GM23248 (cell line): ENCODE results near the gene PEX16. TPM values are rescaled to one million over a fixed set of nuclear protein-coding genes. Genes with fewer than 3 reads are reported as not detected.

ENCODE experiments used
- DNase-seq: peaks from one replicate; pipeline ENCODE4 v3.0.0-alpha.2; 2015
- H2AFZ ChIP-seq: fragments of 200-600 bp; sonication (generic); 2 replicates; pipeline ENCODE4 v1.6.1; 2016; ENCODE audit warnings: antibody characterized with exemption
- H3F3A ChIP-seq: fragments of 200-600 bp; sonication (generic); 2 replicates; pipeline ENCODE4 v1.6.1; 2016; ENCODE audit warnings: mild to moderate bottlenecking, antibody characterized with exemption, mixed run types; ENCODE audit not compliant: insufficient read depth
- H3K27ac ChIP-seq: fragments of 200-600 bp; sonication (generic); 2 replicates; pipeline ENCODE4 v1.5.1; 2016; ENCODE audit warnings: mild to moderate bottlenecking
- H3K27me3 ChIP-seq: fragments of 200-600 bp; sonication (generic); replicated peaks from 2 replicates; pipeline ENCODE4 v1.6.1; 2016; ENCODE audit warnings: mild to moderate bottlenecking; ENCODE audit not compliant: insufficient read depth
- H3K36me3 ChIP-seq: fragments of 200-600 bp; sonication (generic); 2 replicates; pipeline ENCODE4 v1.6.1; 2016; ENCODE audit warnings: low read depth, mild to moderate bottlenecking
- H3K4me1 ChIP-seq: fragments of 200-600 bp; sonication (generic); 2 replicates; pipeline ENCODE4 v1.6.1; 2016; ENCODE audit warnings: mild to moderate bottlenecking; ENCODE audit not compliant: insufficient read depth
- H3K4me2 ChIP-seq: fragments of 200-600 bp; sonication (generic); one replicate; pipeline ENCODE4 v1.6.1; 2016; ENCODE audit warnings: mild to moderate bottlenecking; ENCODE audit not compliant: unreplicated experiment
- H3K4me3 ChIP-seq: fragments of 200-600 bp; sonication (generic); 2 replicates; pipeline ENCODE4 v1.5.1; 2016; ENCODE audit warnings: mild to moderate bottlenecking
- H3K79me2 ChIP-seq: fragments of 200-600 bp; sonication (generic); 2 replicates; pipeline ENCODE4 v1.6.1; 2016; ENCODE audit warnings: mild to moderate bottlenecking; ENCODE audit not compliant: insufficient read depth
- H3K9ac ChIP-seq: fragments of 200-600 bp; sonication (generic); 2 replicates; pipeline ENCODE4 v1.6.1; 2016; ENCODE audit warnings: mild to moderate bottlenecking
- H3K9me2 ChIP-seq: fragments of 200-600 bp; sonication (generic); 2 replicates; pipeline ENCODE4 v1.6.1; 2016; ENCODE audit warnings: mixed run types, mild to moderate bottlenecking, moderate library complexity; ENCODE audit not compliant: insufficient read depth
- H3K9me3 ChIP-seq: fragments of 200-600 bp; sonication (generic); one replicate; pipeline ENCODE4 v1.6.1; 2017; ENCODE audit warnings: low read depth
- H4K20me1 ChIP-seq: fragments of 200-600 bp; sonication (generic); 2 replicates; pipeline ENCODE4 v1.6.0; 2016; ENCODE audit not compliant: insufficient read depth
- EZH2 ChIP-seq: fragments of 200-600 bp; sonication (generic); IDR thresholded peaks from 2 replicates; pipeline ENCODE4 v1.6.1; 2018; ENCODE audit warnings: antibody characterized with exemption, mild to moderate bottlenecking; ENCODE audit not compliant: insufficient read depth, poor library complexity, severe bottlenecking
- EZH2phosphoT487 ChIP-seq: fragments of 200-600 bp; sonication (generic); IDR thresholded peaks from 2 replicates; pipeline ENCODE4 v1.6.1; 2018; ENCODE audit warnings: antibody characterized with exemption, moderate library complexity, mild to moderate bottlenecking, low read depth; ENCODE audit not compliant: insufficient read depth
- WGBS, 2 experiments: methylation state at CpG; one replicate each; pipeline ENCODE4 v1.1.6; 2015 to 2017; ENCODE audit warnings: low lambda C conversion rate in 2 of 2, low coverage in 1 of 2; ENCODE audit errors: missing lambda C conversion rate in 2 of 2; 5-methylcytosine and 5-hydroxymethylcytosine counted together
- in situ Hi-C: fragments of 300-500 bp; cut with MboI; formaldehyde crosslinking; loops from 2 replicates; pipeline ENCODE4 v1.15.0; 2020
- polyA plus RNA-seq: library from polyadenylated mRNA; unstranded; fragments of >200 nt; fragmentation: Nextera tagmentation; extraction: Ambion mirVana; gene quantifications from 2 replicates; pipeline ENCODE4 v1.2.1, GENCODE V29; 2016
- total RNA-seq: library from RNA; depleted of rRNA; stranded (reverse); fragments of >200 nt; shearing (Covaris generic); gene quantifications from 2 replicates; pipeline ENCODE4 v1.2.3, GENCODE V29; 2014

The PEX16 gene
- total and polyA plus RNA-seq, 2 experiments from 2014 or later, result 21.2 to 23.2 TPM

DNA sequence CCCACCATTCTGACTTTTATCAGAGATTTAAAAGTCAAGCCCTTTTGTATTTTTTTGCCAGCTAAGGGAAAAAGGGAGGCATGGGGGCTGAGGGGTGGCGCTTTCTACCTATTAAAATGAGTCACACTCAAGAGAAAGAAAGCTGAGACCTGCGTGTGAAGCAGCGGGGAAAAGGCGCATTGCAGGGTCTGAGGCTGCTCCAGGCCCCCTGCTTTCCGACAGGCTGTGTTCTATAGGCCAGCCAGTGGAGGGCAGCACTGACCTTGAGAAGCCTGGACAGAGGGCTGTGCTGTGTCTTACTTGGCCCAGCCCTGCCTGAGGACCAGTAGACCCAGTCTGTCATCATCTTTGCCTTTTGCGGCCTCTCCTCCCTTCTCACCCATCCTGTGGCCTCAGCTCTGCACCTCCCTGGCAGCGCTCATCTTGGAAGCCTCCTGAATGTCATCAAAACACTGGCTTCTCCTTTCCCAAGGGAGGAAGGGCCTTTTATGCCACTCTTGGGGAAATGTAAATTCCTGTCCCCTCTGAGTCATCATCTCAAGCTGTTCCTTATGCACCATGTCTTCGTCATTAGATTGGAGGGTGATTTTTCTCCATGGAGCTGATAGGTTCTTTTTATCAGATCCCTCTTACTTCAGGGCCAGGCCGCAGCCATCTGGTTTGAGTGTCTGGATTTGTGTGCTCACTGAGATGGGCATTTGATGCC is 44.9 kb downstream of the PEX16 start:
- Histone ChIP-seq H3K36me3 (peaks cover 15% of the 10 kb centered on the region), H3K27me3 (no peaks in the 10 kb centered on the region), H3F3A (peaks cover 20% of the 10 kb centered on the region), H2AFZ (no peak overlapping the region), H3K4me2 (peak overlapping the region; percentile 2), H3K27ac (peak overlapping the region; percentile 53), H4K20me1 (no peaks in the 10 kb centered on the region), H3K4me3 (no peak overlapping the region), H3K9me3 (no peaks in the 10 kb centered on the region), H3K9ac (peak overlapping the region; percentile 34), H3K9me2 (no peaks in the 10 kb centered on the region), H3K79me2 (no peaks in the 10 kb centered on the region), H3K4me1 (peaks cover 13% of the 10 kb centered on the region)
- in situ Hi-C loops, result no loop called here
- TF ChIP-seq EZH2, result no peak
- TF ChIP-seq EZH2phosphoT487, result no peak
- peak; percentile 93 for DNase-seq
- WGBS, 2 experiments, result 51% methylated on average over 8 to 9 of the region's 9 CpGs

- no peaks in the 10 kb centered on the region for H3K27me3 ChIP-seq
- TF ChIP-seq EZH2phosphoT487 (no peak), EZH2 (no peak)
- H3K9me3 ChIP-seq, result no peaks in the 10 kb centered on the region
- no peaks in the 10 kb centered on the region for H4K20me1 ChIP-seq
- WGBS, 2 experiments, result 90 to 94% methylated on average over 2 of the region's 2 CpGs
- peaks cover 20% of the 10 kb centered on the region for H3F3A ChIP-seq
- H3K79me2 ChIP-seq, result no peaks in the 10 kb centered on the region
- H3K27ac ChIP-seq, result no peak overlapping the region
- in situ Hi-C loops, result no loop called here
- peaks cover 13% of the 10 kb centered on the region for H3K4me1 ChIP-seq
- H2AFZ ChIP-seq, result no peak overlapping the region
- H3K9ac ChIP-seq, result no peak overlapping the region
- H3K4me3 ChIP-seq, result no peak overlapping the region
- H3K9me2 ChIP-seq, result no peaks in the 10 kb centered on the region
- no peak overlapping the region for H3K4me2 ChIP-seq
- peaks cover 15% of the 10 kb centered on the region for H3K36me3 ChIP-seq
- DNase-seq, result no peak
Measured at GRCh38 chr11:45871638-45872037, 46.0 kb downstream of the PEX16 start.

DNA sequence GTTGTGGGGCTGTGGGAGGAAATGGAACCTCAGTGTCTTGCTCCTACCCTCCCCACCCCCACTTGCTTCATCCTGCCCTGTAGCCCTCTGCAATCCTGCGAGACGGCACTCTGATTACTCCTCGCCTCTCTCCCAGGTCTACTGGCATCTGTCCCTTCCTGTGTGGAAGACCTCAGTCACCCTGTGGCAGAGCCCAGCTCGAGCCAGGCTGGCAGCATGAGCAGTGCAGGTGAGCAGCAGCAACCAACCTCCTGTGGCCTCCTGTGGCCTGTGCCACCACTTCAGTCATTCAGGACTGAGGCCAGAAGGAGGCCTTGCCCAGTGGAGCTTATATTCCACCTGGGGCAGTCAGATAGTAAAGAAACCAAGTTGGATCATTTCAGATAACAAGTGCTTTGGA is 47.0 kb downstream of the PEX16 start:
- no peak overlapping the region for H3K27ac ChIP-seq
- H3K27me3 ChIP-seq, result no peaks in the 10 kb centered on the region
- H3K4me3 ChIP-seq, result no peak overlapping the region
- in situ Hi-C loops, result no loop called here
- WGBS, 2 experiments, result 88 to 95% methylated on average over 4 of the region's 4 CpGs
- no peak overlapping the region for H2AFZ ChIP-seq
- H3F3A ChIP-seq, result peaks cover 20% of the 10 kb centered on the region
- no peaks in the 10 kb centered on the region for H4K20me1 ChIP-seq
- no peaks in the 10 kb centered on the region for H3K9me2 ChIP-seq
- no peak overlapping the region for H3K9ac ChIP-seq
- TF ChIP-seq EZH2, result no peak
- TF ChIP-seq EZH2phosphoT487, result no peak
- no peak for DNase-seq
- no peak overlapping the region for H3K4me2 ChIP-seq
- H3K9me3 ChIP-seq, result no peaks in the 10 kb centered on the region
- peaks cover 13% of the 10 kb centered on the region for H3K4me1 ChIP-seq
- peaks cover 15% of the 10 kb centered on the region for H3K36me3 ChIP-seq
- H3K79me2 ChIP-seq, result no peaks in the 10 kb centered on the region

- H3K9ac ChIP-seq, result no peak overlapping the region
- H3K9me2 ChIP-seq, result no peaks in the 10 kb centered on the region
- no peak for DNase-seq
- no peaks in the 10 kb centered on the region for H3K27me3 ChIP-seq
- H3K4me1 ChIP-seq, result peaks cover 13% of the 10 kb centered on the region
- 92 to 93% methylated on average over 12 of the region's 12 CpGs for WGBS, 2 experiments
- no peak overlapping the region for H3K4me2 ChIP-seq
- H3K36me3 ChIP-seq, result peaks cover 15% of the 10 kb centered on the region
- no peak overlapping the region for H2AFZ ChIP-seq
- H3K4me3 ChIP-seq, result no peak overlapping the region
- TF ChIP-seq EZH2phosphoT487, result no peak
- TF ChIP-seq EZH2, result no peak
- no peak overlapping the region for H3K27ac ChIP-seq
- H3K79me2 ChIP-seq, result no peaks in the 10 kb centered on the region
- peaks cover 20% of the 10 kb centered on the region for H3F3A ChIP-seq
- no peaks in the 10 kb centered on the region for H4K20me1 ChIP-seq
- in situ Hi-C loops, result no loop called here
- no peaks in the 10 kb centered on the region for H3K9me3 ChIP-seq
Measured at GRCh38 chr11:45869551-45869950, 48.1 kb downstream of the PEX16 start.
